Measurements from ENCODE around the gene WARS2. TPM values are rescaled to one million over a fixed set of nuclear protein-coding genes. Genes with fewer than 3 reads are reported as not detected.

WARS2 gene
- total RNA-seq, 1 experiment from 2014 or later, result 17.6 TPM

DNA sequence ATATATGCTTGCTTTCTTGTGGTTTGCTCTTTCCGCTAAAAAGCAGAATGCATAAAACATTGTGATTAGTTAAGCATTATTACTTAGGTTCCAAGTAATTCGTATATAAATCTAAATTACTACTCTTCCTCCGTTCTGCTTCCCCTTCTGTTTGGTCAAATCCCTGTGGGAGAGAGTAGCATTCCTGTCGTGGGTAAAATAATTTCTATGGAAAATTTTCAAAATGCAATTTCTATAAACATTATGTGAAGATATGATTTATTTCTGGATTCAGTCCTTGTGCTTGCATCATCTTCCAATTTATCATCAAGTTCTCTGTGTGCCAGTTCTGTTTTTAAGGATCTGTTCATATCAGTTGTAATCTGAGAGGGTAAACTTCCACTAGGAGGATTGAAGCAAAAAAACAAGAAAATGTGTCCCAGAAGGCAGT, 7.2 kb upstream of the WARS2 start:
- Histone ChIP-seq H3K27me3 (ENCODE audit: insufficient read depth, low read depth) (no peaks in the 10 kb centered on the region), H2AFZ (no peak overlapping the region), H3K27ac (no peak overlapping the region), H3K4me2 (no peak overlapping the region), H3K9me2 (ENCODE audit: insufficient read depth) (no peaks in the 10 kb centered on the region), H3K79me2 (ENCODE audit: low read depth) (peaks cover 9% of the 10 kb centered on the region), H4K20me1 (ENCODE audit: insufficient read depth) (no peaks in the 10 kb centered on the region), H3K9me3 (ENCODE audit: insufficient read depth, low read depth) (no peaks in the 10 kb centered on the region), H3F3A (ENCODE audit: insufficient read depth, low read depth) (no peaks in the 10 kb centered on the region; the same call in 1 of the 2 replicates), H3K4me1 (replicated peaks; ENCODE audit: insufficient read depth) (peaks cover 2% of the 10 kb centered on the region; the same call in 1 of the 2 replicates), H3K4me3 (no peak overlapping the region), H3K36me3 (ENCODE audit: low read depth) (peaks cover 6% of the 10 kb centered on the region)
- CTCF ChIA-PET, result no interaction called here
- no peak for TF ChIP-seq EZH2 (IDR thresholded peaks at IDR 0.05; ENCODE audit: low read depth)
- TF ChIP-seq, protein P1, sequence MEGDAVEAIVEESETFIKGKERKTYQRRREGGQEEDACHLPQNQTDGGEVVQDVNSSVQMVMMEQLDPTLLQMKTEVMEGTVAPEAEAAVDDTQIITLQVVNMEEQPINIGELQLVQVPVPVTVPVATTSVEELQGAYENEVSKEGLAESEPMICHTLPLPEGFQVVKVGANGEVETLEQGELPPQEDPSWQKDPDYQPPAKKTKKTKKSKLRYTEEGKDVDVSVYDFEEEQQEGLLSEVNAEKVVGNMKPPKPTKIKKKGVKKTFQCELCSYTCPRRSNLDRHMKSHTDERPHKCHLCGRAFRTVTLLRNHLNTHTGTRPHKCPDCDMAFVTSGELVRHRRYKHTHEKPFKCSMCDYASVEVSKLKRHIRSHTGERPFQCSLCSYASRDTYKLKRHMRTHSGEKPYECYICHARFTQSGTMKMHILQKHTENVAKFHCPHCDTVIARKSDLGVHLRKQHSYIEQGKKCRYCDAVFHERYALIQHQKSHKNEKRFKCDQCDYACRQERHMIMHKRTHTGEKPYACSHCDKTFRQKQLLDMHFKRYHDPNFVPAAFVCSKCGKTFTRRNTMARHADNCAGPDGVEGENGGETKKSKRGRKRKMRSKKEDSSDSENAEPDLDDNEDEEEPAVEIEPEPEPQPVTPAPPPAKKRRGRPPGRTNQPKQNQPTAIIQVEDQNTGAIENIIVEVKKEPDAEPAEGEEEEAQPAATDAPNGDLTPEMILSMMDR (conservative IDR thresholded peaks at IDR 0.05), result no peak
- no TSS peak for BruUV-seq (replicated peaks)
- POLR2A ChIA-PET (ENCODE audit: unreplicated experiment), result no interaction called here
- DNase-seq, result no peak
- intact Hi-C loops (cut with micrococcal nuclease; ENCODE audit: unreplicated experiment), result no loop called here

DNA sequence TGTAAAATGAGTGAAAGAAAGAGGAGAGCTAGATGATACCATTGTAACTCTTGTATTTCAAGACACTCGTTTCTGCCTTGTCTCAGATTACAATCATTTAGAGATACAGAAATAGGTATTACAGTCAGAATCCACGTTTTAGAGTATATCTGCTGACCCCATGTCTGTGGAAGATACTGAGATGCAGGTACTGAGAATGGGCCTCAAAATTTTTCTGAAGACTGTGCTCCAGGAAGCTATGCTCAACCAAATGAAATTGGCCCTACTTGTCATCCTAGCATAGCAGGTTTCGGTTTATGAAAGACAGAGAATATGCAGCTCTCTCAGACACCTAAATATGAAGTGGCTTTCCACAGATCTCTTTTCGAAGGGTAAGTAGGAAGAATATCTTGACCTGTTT, 6.0 kb upstream of the WARS2 start:
- Histone ChIP-seq H3K9me2 (ENCODE audit: insufficient read depth) (no peaks in the 10 kb centered on the region), H4K20me1 (ENCODE audit: insufficient read depth) (no peaks in the 10 kb centered on the region), H3K27ac (no peak overlapping the region), H3K9me3 (ENCODE audit: insufficient read depth, low read depth) (no peaks in the 10 kb centered on the region), H3K4me1 (replicated peaks; ENCODE audit: insufficient read depth) (peaks cover 15% of the 10 kb centered on the region), H3K4me3 (no peak overlapping the region), H2AFZ (no peak overlapping the region), H3K36me3 (ENCODE audit: low read depth) (peaks cover 6% of the 10 kb centered on the region), H3F3A (ENCODE audit: insufficient read depth, low read depth) (no peaks in the 10 kb centered on the region; the same call in 1 of the 2 replicates), H3K79me2 (ENCODE audit: low read depth) (peaks cover 21% of the 10 kb centered on the region), H3K4me2 (no peak overlapping the region), H3K27me3 (ENCODE audit: insufficient read depth, low read depth) (no peaks in the 10 kb centered on the region)
- DNase-seq, result no peak
- no peak for TF ChIP-seq EZH2 (IDR thresholded peaks at IDR 0.05; ENCODE audit: low read depth)
- TF ChIP-seq, protein P1 (conservative IDR thresholded peaks at IDR 0.05), result no peak
- POLR2A ChIA-PET (ENCODE audit: unreplicated experiment), result no interaction called here
- CTCF ChIA-PET, result no interaction called here
- BruUV-seq (replicated peaks), result no TSS peak
- intact Hi-C loops (cut with micrococcal nuclease; ENCODE audit: unreplicated experiment), result no loop called here

DNA sequence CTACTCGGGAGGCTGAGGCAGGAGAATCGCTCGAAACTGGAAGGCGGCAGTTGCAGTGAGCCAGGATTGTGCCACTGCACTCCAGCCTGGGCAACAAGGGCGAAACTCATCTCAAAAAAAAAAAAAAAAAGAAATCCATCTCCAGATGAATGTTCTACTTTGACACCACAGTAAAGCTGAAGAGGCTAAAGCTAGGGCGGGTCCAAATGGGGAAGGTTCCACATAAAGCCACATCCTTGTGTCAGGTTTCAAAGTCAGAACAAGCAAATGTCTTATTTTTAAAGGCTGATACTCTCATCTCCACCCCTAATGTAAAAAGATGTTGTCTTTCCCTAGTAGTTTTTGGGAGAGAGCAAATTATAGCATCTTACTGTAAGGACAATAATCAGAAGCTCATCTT, 4.4 kb upstream of the WARS2 start:
- H3K4me3 ChIP-seq, result no peak overlapping the region
- H3K9me2 ChIP-seq (ENCODE audit: insufficient read depth), result no peaks in the 10 kb centered on the region
- H3K4me1 ChIP-seq (replicated peaks; ENCODE audit: insufficient read depth), result peaks cover 18% of the 10 kb centered on the region
- H3K79me2 ChIP-seq (ENCODE audit: low read depth), result peaks cover 28% of the 10 kb centered on the region
- intact Hi-C loops (cut with micrococcal nuclease; ENCODE audit: unreplicated experiment), result loop anchor here (5.0 kb wide), 1 partner anchor 143 kb away; no protein-coding TSS in a partner anchor
- POLR2A ChIA-PET (ENCODE audit: unreplicated experiment), result no interaction called here
- H3K9me3 ChIP-seq (ENCODE audit: insufficient read depth, low read depth), result no peaks in the 10 kb centered on the region
- TF ChIP-seq, protein P1 (conservative IDR thresholded peaks at IDR 0.05), result no peak
- no peak for TF ChIP-seq EZH2 (IDR thresholded peaks at IDR 0.05; ENCODE audit: low read depth)
- BruUV-seq (replicated peaks), result no TSS peak
- H3K27me3 ChIP-seq (ENCODE audit: insufficient read depth, low read depth), result no peaks in the 10 kb centered on the region
- peaks cover 6% of the 10 kb centered on the region for H3K36me3 ChIP-seq (ENCODE audit: low read depth)
- DNase-seq, result no peak
- H4K20me1 ChIP-seq (ENCODE audit: insufficient read depth), result no peaks in the 10 kb centered on the region
- no peak overlapping the region for H2AFZ ChIP-seq
- CTCF ChIA-PET, result no interaction called here
- no peak overlapping the region for H3K27ac ChIP-seq
- no peak overlapping the region for H3K4me2 ChIP-seq
- H3F3A ChIP-seq (ENCODE audit: insufficient read depth, low read depth), result peaks cover 10% of the 10 kb centered on the region; the same call in 1 of the 2 replicates

All from PC-9 (cell line).